NCI-H774 (cell line): ENCODE measurements around the gene G3BP2.

ENCODE experiments used
- DNase-seq: peaks from one replicate; lab custom pipeline; 2025; lab: John Stamatoyannopoulos, UW

G3BP2 gene

DNA sequence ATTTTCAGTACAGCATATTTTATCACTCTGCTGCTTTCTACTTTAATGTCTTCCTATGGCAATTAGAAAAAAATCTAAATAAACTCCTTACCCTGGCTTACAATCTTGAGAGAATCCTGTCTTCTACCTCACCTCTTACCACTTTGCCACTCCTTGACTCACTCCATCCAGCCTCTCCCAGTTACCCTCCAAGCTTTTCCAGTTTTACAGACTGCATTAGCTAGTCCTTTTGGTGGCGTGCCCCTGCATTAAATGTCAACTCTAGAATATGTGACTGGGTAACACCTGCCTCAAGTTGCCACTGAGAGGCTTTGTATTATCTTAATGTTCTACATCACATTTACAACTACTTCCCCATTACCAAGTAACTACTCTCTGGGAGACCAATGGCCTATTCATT lies 35.4 kb downstream of the G3BP2 start:
- no peak for DNase-seq

GRCh38 chr4:75637176-75637575 lies 36.0 kb downstream of the G3BP2 start:
- no peak for DNase-seq

- no peak for DNase-seq
These were observed 38.3 kb downstream of the G3BP2 start for GRCh38 chr4:75634951-75635350.

GRCh38 chr4:75634281-75634680 lies 38.9 kb downstream of the G3BP2 start:
- no peak for DNase-seq

GRCh38 chr4:75633846-75634245 lies 39.4 kb downstream of the G3BP2 start:
- no peak for DNase-seq

- DNase-seq, result no peak
These were observed 42.3 kb downstream of the G3BP2 start for GRCh38 chr4:75630937-75631329.

DNA sequence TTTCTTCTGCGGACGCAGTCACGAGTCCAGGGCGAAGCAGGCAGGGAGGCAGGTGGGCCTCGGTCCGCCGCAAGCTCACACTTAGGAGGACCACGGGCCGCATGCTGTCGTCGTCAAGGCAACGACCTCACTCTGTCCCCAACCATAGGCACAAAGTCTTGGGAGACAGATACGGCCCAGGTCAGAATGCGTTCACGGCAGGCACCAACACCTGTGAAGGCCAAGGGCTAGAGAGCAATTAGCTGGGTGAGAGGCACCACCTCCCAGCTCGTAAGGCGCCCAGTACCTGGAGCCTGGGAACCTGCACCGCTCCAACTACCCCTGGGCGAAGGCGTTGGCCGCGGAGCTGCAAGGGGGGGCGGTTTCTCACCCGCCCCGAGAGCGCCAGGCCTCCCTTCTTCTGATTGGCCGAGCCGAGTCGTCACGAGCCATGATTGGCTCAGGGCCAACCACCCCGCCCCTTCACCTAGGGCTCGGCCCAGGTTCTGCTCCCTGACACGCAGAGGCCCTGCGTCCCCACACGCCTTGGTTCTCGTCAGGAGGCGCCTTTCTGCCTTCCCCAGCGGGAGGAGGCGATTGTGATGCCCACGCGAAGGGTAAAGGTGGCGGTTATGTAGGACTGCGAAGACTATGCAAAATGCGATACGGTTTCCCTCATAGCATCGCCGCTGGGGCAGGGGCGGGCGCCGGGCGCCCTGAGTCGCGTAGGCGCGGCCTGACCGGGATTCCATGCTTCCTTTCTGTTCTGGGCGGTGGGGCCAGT lies 42.9 kb downstream of the G3BP2 start, which contains the start of gene CDKL2:
TSS of gene CDKL2 (minus strand) at position 355 of the 763 bp plus-strand sequence. CDS start 4,540 bp downstream, outside the sequence.
- DNase-seq, result peak; percentile 91

DNA sequence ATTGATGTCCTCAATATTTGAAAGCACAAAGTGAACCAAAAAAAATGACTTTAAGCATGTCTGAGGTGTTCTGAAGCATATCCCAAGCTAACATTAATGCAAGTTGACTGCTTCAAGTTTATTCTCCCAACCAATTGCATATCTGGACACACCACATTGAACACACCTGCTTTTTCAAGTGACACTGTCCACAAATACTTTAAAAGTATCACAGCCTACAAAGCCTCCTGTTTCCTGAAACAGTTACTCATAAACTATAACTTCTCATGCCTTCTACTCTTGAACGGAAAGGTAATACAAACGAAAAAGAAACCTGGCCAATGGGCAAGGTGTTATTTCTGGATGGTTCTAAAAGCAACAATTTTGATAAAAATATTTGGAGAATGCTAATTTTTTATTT lies 44.0 kb downstream of the G3BP2 start:
- DNase-seq, result no peak

DNA sequence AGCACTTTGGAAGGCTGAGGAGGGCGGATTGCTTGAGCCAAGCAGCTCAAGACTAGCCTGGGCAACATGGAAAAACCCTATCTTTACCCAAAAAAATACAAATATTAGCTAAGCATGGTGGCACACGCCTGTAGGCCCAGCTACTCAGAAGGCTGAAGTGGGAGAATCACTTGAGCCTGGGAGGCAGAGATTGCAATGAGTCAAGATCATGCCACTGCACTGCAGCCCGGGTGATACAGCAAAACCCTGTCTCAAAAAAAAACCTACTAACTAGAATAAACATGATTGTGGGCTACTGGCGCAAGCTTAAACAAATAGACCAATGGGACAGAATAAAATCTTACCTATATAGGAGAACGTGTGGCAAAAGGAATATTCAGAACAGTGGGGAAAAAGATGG lies 50.2 kb downstream of the G3BP2 start:
- DNase-seq, result no peak

GRCh38 chr4:75621715-75622114 lies 51.5 kb downstream of the G3BP2 start:
- DNase-seq, result no peak

- no peak for DNase-seq
These were observed 60.9 kb downstream of the G3BP2 start for GRCh38 chr4:75612306-75612705.

DNA sequence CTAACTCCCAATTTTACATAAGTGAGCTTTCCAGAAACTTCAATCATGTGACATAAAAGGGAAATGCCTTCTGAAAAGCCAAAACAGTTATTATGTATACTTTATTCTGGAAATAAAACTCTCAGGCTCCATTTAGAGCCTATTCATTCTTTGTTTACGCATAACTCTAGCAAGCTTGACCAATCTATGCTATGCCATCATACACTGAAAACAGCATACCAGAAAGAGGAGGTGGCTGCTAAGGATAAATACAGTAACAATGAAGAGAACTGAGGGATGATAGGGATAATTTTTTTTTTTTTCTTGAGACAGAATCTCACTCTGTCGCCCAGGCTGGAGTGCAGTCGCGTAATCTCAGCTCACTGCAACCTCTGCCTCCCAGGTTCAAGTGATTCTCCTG lies 67.3 kb downstream of the G3BP2 start:
- no peak for DNase-seq

DNA sequence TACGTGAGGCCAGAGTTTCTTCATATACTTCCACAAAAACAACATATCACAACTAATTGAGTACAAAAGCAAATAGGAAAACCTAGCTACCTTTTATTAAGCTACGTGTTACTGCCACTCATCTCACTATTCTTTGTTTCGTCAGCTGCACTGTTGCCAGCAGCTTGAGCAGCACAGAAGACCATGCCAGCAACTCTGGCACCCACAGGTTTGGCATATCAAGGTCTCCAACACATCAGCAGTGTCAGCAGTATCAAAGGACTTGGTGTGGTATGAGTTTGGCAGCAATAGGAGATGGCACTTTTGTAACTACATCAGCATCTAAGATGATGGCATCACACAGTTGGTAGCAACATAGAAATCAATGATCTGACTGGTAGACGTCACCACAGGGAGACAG lies 73.6 kb downstream of the G3BP2 start:
- no peak for DNase-seq

GRCh38 chr4:75598390-75598789 lies 74.8 kb downstream of the G3BP2 start:
- no peak for DNase-seq

DNA sequence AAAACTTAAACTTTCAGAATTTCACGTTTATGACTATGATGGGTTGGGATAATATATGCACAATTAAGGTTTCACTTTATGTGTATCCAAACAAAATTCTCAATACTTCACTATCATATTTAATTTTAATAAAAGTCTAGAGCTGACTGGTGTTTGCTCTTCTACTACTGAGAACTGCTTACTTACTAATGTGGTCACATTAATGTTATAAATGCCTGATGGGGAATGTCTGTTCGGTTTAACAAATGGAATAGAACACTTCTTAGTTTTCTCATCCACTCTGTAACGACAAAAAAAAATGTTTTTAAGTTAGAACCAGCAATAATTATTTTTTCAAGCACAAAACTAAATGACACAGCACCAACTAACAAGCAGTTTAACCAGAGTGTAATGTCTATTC lies 77.2 kb downstream of the G3BP2 start:
- no peak for DNase-seq

DNA sequence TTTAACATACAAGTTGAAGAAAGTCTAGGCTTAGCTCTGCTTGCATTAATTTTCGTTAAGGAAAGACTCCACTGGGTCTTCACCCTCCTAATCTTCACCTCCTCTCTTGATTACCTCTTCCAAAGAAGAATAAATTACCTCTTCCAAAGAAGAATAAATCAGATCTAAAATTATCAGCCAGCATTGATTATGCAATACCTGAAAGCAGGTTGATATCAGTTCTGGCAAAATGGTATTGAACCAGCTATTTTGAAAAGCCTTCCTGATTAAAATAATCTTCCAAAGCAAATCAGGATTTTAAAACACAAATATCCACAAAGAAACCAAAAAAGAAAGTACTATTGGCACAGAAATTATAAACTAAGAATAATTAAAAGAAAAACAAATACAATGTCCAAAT lies 79.8 kb downstream of the G3BP2 start:
- no peak for DNase-seq
